ENCODE data around the gene ATF6. TPM values are rescaled to one million over a fixed set of nuclear protein-coding genes. Genes with fewer than 3 reads are reported as not detected.
A peak's percentile ranks its signal among the peaks of the same experiment; 100 is the strongest.

Gene ATF6
- total and polyA plus RNA-seq, 8 donors = 2.2 to 29.5 (median 16.9) TPM

DNA sequence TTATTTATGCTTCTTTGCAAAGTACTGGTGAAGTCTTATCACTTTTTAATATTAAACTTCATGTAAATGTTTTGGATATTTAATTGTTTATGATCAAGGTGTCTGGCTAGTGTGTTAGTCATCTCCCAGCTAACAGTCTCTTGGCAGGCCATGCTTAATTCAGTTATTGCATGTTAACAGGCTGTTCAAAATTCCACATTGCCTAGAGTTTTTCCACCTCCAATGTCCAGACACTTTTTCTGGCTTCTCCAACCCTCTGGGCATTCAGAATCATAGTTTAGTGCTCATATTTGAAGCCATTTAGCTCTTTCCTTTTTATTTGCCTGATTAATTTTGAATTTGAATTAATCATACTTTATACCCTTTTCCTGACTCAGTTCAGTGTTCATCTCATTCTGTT lies 188.3 kb downstream of the ATF6 start:
- TF ChIP-seq, protein P1, sequence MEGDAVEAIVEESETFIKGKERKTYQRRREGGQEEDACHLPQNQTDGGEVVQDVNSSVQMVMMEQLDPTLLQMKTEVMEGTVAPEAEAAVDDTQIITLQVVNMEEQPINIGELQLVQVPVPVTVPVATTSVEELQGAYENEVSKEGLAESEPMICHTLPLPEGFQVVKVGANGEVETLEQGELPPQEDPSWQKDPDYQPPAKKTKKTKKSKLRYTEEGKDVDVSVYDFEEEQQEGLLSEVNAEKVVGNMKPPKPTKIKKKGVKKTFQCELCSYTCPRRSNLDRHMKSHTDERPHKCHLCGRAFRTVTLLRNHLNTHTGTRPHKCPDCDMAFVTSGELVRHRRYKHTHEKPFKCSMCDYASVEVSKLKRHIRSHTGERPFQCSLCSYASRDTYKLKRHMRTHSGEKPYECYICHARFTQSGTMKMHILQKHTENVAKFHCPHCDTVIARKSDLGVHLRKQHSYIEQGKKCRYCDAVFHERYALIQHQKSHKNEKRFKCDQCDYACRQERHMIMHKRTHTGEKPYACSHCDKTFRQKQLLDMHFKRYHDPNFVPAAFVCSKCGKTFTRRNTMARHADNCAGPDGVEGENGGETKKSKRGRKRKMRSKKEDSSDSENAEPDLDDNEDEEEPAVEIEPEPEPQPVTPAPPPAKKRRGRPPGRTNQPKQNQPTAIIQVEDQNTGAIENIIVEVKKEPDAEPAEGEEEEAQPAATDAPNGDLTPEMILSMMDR (IDR thresholded peaks at IDR 0.05) = no peak
- FAIRE-seq (no peak), DNase-seq (no peak), ATAC-seq (peak in 1 of 4 donors; percentile 30)
- Histone ChIP-seq H3K27me3 (no peaks in the 10 kb centered on the region), H3K4me3 (no peak overlapping the region), H3K27ac (no peak overlapping the region), H3K4me1 (no peaks in the 10 kb centered on the region), H3K36me3 (peaks cover 0 to 9% (median 0%) of the 10 kb centered on the region in 3 donors), H3K9me3 (no peaks in the 10 kb centered on the region)
- intact Hi-C loops (cut with DNase I) = no loop called here

DNA sequence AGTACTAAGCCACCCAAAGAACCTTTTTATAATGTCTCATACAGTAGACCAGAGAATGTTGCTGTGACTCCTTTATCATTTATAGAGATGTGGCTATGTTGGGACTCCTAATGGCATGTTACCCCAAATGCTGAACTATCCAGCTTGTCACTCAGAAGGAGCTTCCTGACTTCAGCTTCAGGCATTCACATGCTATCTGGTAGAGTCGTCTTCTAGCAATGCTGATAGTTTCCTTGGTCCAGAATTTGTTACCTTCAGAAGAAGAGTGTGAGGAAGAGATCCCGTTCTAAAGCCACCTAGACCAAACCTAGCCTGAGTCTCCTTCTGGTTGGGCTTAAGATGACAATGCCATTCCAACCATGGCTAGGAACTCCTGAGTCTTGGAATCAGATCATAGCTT lies 189.5 kb downstream of the ATF6 start:
- WGBS, 2 donors = 91 to 98% methylated on average over 2 of the region's 2 CpGs

DNA sequence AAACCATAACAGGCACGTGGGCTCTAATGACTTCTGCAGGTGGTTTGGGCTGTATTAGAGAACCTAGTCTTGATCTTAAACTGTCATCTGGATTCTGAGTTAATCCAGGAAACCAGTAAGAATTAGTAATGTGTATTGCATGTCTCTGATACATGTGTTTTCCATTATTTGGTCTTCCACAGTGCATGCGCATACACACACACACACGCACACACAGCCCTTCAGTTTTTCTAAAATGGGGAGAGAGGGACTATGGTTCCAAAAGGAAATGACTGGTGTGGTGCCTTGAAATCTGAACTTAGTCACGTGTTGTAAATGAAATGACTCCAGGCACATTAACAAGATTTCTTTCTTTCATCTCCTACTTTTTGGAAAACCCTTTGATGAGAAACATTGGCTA lies 190.0 kb downstream of the ATF6 start:
- TF ChIP-seq, protein P1 (IDR thresholded peaks at IDR 0.05) = no peak

More for the DNA sequence above, 189.5 kb downstream of the ATF6 start:
- H3K4me1 ChIP-seq = no peaks in the 10 kb centered on the region
- no peak for FAIRE-seq
- no peak for ATAC-seq
- no peak overlapping the region for H3K27ac ChIP-seq
- H3K36me3 ChIP-seq = peaks cover 0 to 9% (median 0%) of the 10 kb centered on the region in 3 donors
- intact Hi-C loops (cut with DNase I) = no loop called here
- H3K9me3 ChIP-seq = no peaks in the 10 kb centered on the region
- H3K4me3 ChIP-seq = no peak overlapping the region
- TF ChIP-seq, protein P1 (IDR thresholded peaks at IDR 0.05) = no peak
- no peak for DNase-seq
- no peaks in the 10 kb centered on the region for H3K27me3 ChIP-seq

DNA sequence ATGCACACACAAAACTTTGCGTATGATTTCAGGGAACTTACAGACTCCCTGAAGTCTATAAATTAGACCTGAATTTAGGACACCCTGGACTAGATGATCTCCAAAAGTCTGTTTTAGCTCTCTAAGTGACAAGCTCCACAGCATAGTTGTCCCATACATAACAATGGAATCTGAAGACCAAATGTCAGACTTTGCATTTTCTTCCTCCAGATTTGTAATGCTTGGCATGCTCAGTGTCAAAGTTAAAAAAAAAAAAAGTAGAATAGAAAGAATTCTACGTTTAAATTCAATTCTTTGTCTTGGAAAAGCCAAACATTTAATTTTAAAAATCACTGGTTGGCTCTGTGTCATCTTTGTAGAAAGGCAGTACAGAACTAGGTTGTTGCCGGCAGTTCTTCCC lies 190.8 kb downstream of the ATF6 start:
- H3K27me3 ChIP-seq = no peaks in the 10 kb centered on the region
- H3K9me3 ChIP-seq = no peaks in the 10 kb centered on the region
- no peak overlapping the region for H3K27ac ChIP-seq
- 84 to 88% methylated on average over 3 of the region's 3 CpGs for WGBS, 2 donors
- TF ChIP-seq, protein P1 (IDR thresholded peaks at IDR 0.05) = no peak
- DNase-seq (no peak), ATAC-seq (no peak), FAIRE-seq (no peak)
- H3K4me1 ChIP-seq = no peaks in the 10 kb centered on the region
- H3K4me3 ChIP-seq = no peak overlapping the region
- peaks cover 0 to 9% (median 0%) of the 10 kb centered on the region in 3 donors for H3K36me3 ChIP-seq
- intact Hi-C loops (cut with DNase I) = no loop called here

More for the DNA sequence above, 190.0 kb downstream of the ATF6 start:
- intact Hi-C loops (cut with DNase I) = no loop called here
- Histone ChIP-seq H3K4me3 (no peak overlapping the region), H3K9me3 (no peaks in the 10 kb centered on the region), H3K36me3 (peaks cover 0 to 9% (median 0%) of the 10 kb centered on the region in 3 donors), H3K4me1 (no peaks in the 10 kb centered on the region), H3K27ac (no peak overlapping the region), H3K27me3 (no peaks in the 10 kb centered on the region)
- 91 to 95% methylated on average over 4 of the region's 4 CpGs for WGBS, 2 donors
- ATAC-seq (peak in 1 of 4 donors; percentile 44), DNase-seq (no peak), FAIRE-seq (no peak)

DNA sequence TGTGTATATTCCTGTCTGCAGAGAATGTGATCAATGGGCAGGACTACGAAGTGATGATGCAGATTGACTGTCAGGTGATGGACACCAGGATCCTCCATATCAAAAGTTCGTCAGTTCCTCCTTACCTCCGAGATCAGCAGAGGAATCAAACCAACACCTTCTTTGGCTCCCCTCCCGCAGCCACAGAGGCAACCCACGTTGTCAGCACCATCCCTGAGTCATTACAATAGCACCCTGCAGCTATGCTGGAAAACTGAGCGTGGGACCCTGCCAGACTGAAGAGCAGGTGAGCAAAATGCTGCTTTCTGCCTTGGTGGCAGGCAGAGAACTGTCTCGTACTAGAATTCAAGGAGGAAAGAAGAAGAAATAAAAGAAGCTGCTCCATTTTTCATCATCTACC lies 192.3 kb downstream of the ATF6 start:
- no peaks in the 10 kb centered on the region for H3K4me1 ChIP-seq
- DNase-seq = no peak
- no peak for FAIRE-seq
- H3K36me3 ChIP-seq = peaks cover 0 to 9% (median 0%) of the 10 kb centered on the region in 3 donors
- H3K27me3 ChIP-seq = no peaks in the 10 kb centered on the region
- H3K9me3 ChIP-seq = no peaks in the 10 kb centered on the region
- WGBS, 2 donors = 80 to 82% methylated on average over 7 of the region's 7 CpGs
- no peak for ATAC-seq
- intact Hi-C loops (cut with DNase I) = no loop called here
- no peak overlapping the region for H3K4me3 ChIP-seq
- TF ChIP-seq, protein P1 (IDR thresholded peaks at IDR 0.05) = no peak
- no peak overlapping the region for H3K27ac ChIP-seq
